ENCODE results near the gene GDF15.

DNA sequence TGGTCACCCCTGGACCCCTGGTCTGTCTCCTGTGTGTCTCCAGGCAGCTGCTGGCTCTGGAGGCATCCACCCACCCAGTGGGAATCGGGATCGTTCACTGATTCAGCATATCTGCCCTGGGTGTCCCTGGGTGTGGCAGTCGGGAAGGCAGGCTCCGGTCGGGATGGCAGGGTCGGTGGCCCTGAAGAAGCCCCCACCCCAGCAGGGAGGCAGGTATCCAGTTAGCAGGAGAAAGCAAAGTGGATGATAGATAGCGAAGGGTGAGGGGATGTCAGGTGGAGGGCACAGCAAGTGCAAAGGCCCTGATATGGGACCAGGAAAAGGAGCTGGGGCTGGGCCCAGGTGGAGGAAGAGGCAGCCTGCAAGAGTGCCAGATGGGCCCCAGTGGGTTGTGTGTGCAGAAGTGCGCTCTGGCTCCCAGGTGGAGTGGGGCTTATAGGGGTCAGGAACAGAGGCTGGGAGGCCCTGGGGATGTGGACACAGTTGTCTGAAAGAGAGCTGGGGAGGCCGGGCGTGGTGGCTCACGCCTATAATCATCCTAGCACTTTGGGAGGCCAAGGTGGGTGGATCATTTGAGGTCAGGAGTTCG lies 35.5 kb downstream of the GDF15 start:
- TF ChIP-seq POLR2A (IDR thresholded peaks at IDR 0.05) (no peak), EP300 (IDR thresholded peaks at IDR 0.05; ENCODE audit: low read depth) (no peak), CTCF (IDR thresholded peaks at IDR 0.05) (no peak)

Measured in transverse colon (tissue), 3 donors.